ENCODE results near the gene NLRP3.
"Not testable (repeated sequence)": the region's sequence is repeated elsewhere in the genome, so short reads cannot be mapped to it uniquely, and the experiment has no call there.

The NLRP3 gene

DNA sequence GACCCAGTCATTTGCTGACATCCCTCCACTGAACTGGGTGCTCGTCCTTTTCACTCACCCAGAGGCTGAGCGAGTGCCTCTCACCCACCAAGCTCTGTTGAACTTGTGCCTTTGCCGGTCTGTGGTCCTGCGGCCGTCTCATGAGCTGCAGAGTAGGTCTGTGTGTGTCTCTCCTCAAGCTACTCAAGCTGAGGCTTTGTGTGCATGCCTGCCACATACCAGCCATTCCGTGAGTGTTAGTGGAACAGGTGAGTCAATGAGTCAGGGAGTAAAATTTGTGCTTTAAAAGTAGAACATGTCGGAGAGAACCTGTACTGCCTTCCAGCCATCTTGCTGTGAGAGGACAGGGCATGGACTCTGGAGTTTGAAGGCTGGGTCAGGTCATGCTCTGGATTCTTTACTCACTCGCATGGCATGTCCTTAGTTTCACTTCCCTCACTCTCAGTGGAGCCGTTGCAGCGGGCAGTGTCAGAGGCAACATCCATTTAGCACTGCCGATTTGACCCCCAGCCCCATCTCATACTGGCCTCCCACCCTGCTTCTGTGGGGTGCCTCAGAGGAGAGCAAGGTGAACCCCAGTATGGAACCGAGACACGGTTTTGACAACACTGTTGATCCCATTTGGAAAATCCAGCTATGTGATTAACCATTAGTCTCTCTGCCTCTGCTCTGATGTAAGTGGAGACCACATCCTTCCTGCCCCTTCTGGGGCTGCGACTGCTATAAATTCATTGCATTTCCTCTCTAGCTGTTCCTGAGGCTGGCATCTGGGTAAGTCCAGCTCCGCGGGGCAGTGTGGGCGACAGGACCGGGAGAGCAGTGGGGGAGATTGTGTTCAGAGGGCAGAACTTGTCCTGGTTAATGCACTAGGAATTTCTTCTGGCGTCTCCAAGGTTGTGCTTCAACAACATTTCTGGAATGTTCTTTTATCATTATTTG, at the start of gene NLRP3:
TSS of gene NLRP3 (plus strand) at position 751 of the 939 bp plus-strand sequence. CDS start 2,628 bp downstream, outside the sequence.
- DNase-seq: peak; percentile 29

DNA sequence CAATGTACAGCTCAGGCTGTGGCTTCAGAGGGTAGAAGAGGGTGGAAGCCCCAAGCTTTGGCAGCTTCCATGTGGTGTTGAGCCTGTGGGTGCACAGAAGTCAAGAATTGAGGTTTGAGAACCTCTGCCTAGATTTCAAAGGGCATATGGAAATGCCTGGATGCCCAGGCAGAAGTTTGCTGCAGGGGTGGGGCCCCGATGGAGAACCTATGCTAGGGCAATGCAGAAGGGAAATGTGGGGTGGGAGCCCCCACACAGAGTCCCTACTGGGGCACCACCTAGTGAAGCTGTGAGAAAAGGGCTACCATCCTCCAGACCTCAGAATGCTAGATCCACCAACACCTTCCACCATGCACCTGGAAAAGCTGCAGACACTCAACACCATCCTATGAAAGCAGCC, 49.6 kb upstream of the NLRP3 start:
- DNase-seq: not testable (repeated sequence)

GRCh38 chr1:247366926-247367645, 48.9 kb upstream of the NLRP3 start:
- no peak for DNase-seq

GRCh38 chr1:247367786-247368422, 48.1 kb upstream of the NLRP3 start:
- DNase-seq: no peak

DNA sequence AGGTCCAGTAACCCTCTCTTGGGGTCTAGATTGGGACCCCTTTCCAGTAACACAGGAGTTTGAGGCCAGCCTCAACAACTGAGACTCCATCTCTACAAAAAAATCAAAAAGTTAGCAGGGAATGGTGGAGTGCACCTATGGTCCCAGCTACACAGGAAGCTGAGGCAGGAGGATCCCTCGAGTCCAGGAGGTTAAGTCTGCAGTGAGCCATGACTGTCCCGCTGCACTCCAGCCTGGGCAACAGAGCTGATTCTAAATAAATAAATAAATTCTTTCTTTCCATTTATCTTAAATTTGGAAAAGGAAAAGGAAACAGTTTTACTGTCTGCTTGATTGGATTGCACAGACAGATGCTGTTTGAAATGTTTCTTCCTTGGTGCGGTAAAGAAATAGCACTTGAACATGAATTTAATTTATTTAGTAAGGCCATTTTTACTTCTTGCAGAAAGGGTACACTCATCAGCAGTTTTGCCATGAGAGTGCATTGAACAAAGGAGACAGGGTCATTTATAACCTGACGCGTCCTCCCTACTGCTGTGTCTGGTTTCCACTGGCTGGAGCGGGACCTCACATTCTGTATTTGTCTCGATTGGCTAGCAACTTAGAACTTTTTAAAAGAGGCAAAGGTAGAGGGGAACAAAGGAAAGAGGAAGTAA, 47.4 kb upstream of the NLRP3 start:
- DNase-seq: no peak

GRCh38 chr1:247370786-247371732, 44.9 kb upstream of the NLRP3 start:
- DNase-seq: no peak

- DNase-seq: no peak
These were observed 44.1 kb upstream of the NLRP3 start for GRCh38 chr1:247371801-247372259.

- DNase-seq: peak; percentile 56
These were observed 42.2 kb upstream of the NLRP3 start for GRCh38 chr1:247373721-247374141.

- not testable (repeated sequence) for DNase-seq
These were observed 41.2 kb upstream of the NLRP3 start for GRCh38 chr1:247374651-247375334.

DNA sequence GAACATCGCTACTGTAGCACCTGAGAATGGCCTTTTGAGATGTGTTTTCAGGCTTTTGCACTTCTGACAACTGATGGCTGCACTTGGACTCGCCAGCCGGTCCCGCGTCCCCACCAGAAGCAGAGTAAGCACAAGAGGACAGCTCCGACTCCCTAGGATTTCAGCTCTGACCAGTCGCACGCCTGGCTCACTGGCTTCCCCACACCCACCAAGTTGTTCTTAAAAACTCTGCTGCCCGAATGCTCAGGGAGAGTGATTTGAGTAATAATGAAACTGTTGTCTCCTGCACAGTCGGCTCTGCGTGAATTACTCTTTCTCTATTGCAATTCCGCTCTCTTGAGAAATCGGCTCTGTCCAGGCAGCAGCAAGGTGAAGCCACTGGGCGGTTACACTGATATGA, 40.2 kb upstream of the NLRP3 start:
- no peak for DNase-seq

DNA sequence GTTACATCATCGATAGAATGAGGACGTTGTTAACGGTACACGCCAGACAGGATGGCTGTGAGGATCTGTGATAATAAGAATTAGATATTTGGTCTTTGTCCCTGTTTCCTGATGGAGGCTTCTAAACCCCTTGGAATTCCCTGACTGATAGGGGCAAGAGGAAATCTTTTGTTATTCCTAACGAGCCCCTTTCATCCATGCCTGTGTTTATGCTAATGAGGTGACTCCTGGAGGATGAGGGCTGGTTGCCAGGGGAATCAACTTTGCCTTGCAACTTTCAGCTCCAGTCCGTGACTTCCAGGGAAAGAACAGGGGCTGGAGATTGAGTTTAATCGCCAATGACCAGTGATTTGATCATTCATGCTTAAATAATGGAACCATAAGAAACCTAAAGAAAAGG, 39.3 kb upstream of the NLRP3 start:
- no peak for DNase-seq

GRCh38 chr1:247377656-247378055, 38.3 kb upstream of the NLRP3 start:
- not testable (repeated sequence) for DNase-seq

GRCh38 chr1:247378334-247379073, 37.5 kb upstream of the NLRP3 start:
- no peak for DNase-seq

GRCh38 chr1:247385283-247385682, 30.7 kb upstream of the NLRP3 start:
- no peak for DNase-seq

- no peak for DNase-seq
These were observed 29.8 kb upstream of the NLRP3 start for GRCh38 chr1:247386217-247386616.

GRCh38 chr1:247386687-247387086, 29.3 kb upstream of the NLRP3 start:
- DNase-seq: no peak

DNA sequence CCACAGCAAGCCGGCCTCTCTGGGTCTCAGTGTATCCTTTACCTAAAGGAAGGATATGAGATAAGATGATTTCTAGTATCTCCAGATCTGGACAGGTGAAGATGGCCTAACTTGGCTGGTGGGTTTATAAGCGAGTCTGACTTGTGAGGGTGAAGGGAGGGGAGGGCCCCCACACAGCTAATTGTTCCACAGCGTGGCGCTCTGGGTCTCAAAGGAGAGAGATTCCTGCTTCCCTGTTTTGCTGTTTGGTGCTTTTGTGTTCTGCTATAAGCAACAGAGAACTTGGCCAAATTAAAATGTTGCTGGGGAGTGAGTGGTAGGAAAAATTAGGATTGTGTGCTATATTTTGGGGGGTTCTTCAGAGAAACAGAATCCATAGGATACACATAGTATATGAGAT, 28.9 kb upstream of the NLRP3 start:
- no peak for DNase-seq

- no peak for DNase-seq
These were observed 28.4 kb upstream of the NLRP3 start for GRCh38 chr1:247387565-247387964.

GRCh38 chr1:247390116-247390791, 25.7 kb upstream of the NLRP3 start:
- peak; percentile 83 for DNase-seq

GRCh38 chr1:247390996-247391395, 25.0 kb upstream of the NLRP3 start:
- no peak for DNase-seq

All from activated gamma-delta T cell treated with Interleukin-2 at 50 U/mL for 16 hours (primary cell).